Psoas muscle (tissue), 8 donors: ENCODE data around the gene SSTR3. TPM values are rescaled to one million over a fixed set of nuclear protein-coding genes. Genes with fewer than 3 reads are reported as not detected.

Source experiments
- ATAC-seq, 4 donors: fragments of 200-7000 bp; cut with Tn5 transposase; one replicate each; pipeline ENCODE4 v1.9.1; 2020; ENCODE audit warnings: moderate library complexity in 3 of 4, mild to moderate bottlenecking in 2 of 4
- DNase-seq, 2 donors: peaks; one replicate each; pipeline ENCODE4 v3.0.0-alpha.2; 2020
- H3K27ac ChIP-seq: fragments of 200-600 bp; one replicate; pipeline ENCODE4 v1.8.0; 2022
- H3K27me3 ChIP-seq, 3 donors: fragments of 200-600 bp in 1 of 3; one replicate each; pipeline versions ENCODE4 v1.6.1 to v1.8.0; 2013 to 2022; ENCODE audit warnings: low read length in 2 of 3, mild to moderate bottlenecking in 2 of 3, moderate library complexity in 1 of 3; ENCODE audit not compliant: insufficient read depth in 3 of 3
- H3K36me3 ChIP-seq, 2 donors: fragments of 200-600 bp in 1 of 2; one replicate each; pipeline versions ENCODE4 v1.6.1 to v1.8.0; 2013 to 2022; ENCODE audit warnings: low read depth in 1 of 2, mild to moderate bottlenecking in 1 of 2, moderate library complexity in 1 of 2; ENCODE audit not compliant: insufficient read depth in 1 of 2
- H3K4me1 ChIP-seq: fragments of 200-600 bp; one replicate; pipeline ENCODE4 v1.8.0; 2022
- H3K4me3 ChIP-seq: fragments of 200-600 bp; one replicate; pipeline ENCODE4 v1.8.0; 2022; ENCODE audit warnings: mild to moderate bottlenecking
- H3K9me3 ChIP-seq: fragments of 200-600 bp; one replicate; pipeline ENCODE4 v1.8.0; 2022
- WGBS, 3 donors: extraction: QIAGEN DNeasy Blood & Tissue Kit; methylation state at CpG; one replicate each; pipeline versions ENCODE4 v1.1.6 to v1.1.7; 2013; 5-methylcytosine and 5-hydroxymethylcytosine counted together
- intact Hi-C, 2 donors: fragments of 100-400 bp; cut with DNase I; formaldehyde crosslinking; loops; one replicate each; pipeline versions ENCODE4 v1.11.0 to v1.14.2; 2022
- polyA plus RNA-seq, 3 donors: library from polyadenylated mRNA; stranded (reverse); fragments of 200-250 nt; gene quantifications; one replicate each; pipeline ENCODE4 v1.2.3, GENCODE V29; 2013
- total RNA-seq, 4 donors: library from RNA; stranded (reverse); fragmentation: NEBNext Ultra II Directional in 2 of 4; extraction: Animal tissue kit (Norgen Biotek cat#: 25700) in 2 of 4; gene quantifications; one replicate each; pipeline versions ENCODE4 v1.2.1 to v1.2.4, GENCODE V29; 2021 to 2023
- TF ChIP-seq, protein P1 (sequence below): fragments of 200-600 bp; IDR thresholded peaks from one replicate; pipeline ENCODE4 v1.8.0; 2022; ENCODE audit warnings: antibody characterized with exemption
- donor health status: healthy with polysubstance abuse.
- donor health status: DM: no; HTN: no; CAD: no; lungs with moderate emphysema.
- donor health status: Bipolar disorder and iron deficiency.
- donor health status: healthy.
- donor health status: DM: yes; HTN: yes; CAD: no.
- donor health status: DM: no; HTN: no; CAD: no.
- donor health status: DM: no; HTN: no; CAD: no.
- donor health status: DM: yes; HTN: yes; CAD: no.

SSTR3 gene
- total and polyA plus RNA-seq, 7 donors, result 0.01 TPM; not detected in 6

DNA sequence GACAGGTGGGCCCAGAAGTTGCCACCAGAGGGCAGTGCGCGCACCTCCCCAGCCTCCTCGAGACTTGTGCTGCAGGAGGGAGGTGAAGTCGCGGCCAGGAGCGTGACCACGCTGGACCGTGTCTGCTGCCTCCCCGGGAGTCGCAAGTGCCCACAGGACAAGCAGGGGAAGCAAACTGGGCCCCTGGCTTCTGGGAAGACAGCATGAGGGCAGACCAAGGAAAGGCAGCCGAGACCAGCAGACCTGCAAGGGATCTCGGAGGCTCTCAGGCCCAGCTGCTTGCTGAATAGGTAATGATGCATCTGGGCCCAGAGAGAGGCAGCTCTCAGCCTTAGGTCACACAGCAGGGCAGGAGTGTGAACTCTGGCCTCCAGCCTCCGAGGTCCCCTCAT is 45.6 kb downstream of the SSTR3 start:
- DNase-seq, result peak; percentile 87 to 94
- TF ChIP-seq, protein P1, sequence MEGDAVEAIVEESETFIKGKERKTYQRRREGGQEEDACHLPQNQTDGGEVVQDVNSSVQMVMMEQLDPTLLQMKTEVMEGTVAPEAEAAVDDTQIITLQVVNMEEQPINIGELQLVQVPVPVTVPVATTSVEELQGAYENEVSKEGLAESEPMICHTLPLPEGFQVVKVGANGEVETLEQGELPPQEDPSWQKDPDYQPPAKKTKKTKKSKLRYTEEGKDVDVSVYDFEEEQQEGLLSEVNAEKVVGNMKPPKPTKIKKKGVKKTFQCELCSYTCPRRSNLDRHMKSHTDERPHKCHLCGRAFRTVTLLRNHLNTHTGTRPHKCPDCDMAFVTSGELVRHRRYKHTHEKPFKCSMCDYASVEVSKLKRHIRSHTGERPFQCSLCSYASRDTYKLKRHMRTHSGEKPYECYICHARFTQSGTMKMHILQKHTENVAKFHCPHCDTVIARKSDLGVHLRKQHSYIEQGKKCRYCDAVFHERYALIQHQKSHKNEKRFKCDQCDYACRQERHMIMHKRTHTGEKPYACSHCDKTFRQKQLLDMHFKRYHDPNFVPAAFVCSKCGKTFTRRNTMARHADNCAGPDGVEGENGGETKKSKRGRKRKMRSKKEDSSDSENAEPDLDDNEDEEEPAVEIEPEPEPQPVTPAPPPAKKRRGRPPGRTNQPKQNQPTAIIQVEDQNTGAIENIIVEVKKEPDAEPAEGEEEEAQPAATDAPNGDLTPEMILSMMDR, result peak; percentile 89
- peaks cover 0 to 3% (median 2%) of the 10 kb centered on the region in 3 donors for H3K27me3 ChIP-seq
- peak overlapping the region; percentile 5 for H3K4me3 ChIP-seq
- ATAC-seq, result peak; percentile 92 to 99 (median 97)
- H3K36me3 ChIP-seq, result no peaks in the 10 kb centered on the region
- peaks cover 11% of the 10 kb centered on the region for H3K4me1 ChIP-seq
- 15 to 18% (median 16%) methylated on average over 13 of the region's 13 CpGs for WGBS, 3 donors
- H3K9me3 ChIP-seq, result no peaks in the 10 kb centered on the region
- intact Hi-C loops, result loop anchor here in 1 of 2 donors (1.0 kb wide), 1 partner anchor 32 kb away; no protein-coding TSS in a partner anchor
- H3K27ac ChIP-seq, result peak overlapping the region; percentile 3

DNA sequence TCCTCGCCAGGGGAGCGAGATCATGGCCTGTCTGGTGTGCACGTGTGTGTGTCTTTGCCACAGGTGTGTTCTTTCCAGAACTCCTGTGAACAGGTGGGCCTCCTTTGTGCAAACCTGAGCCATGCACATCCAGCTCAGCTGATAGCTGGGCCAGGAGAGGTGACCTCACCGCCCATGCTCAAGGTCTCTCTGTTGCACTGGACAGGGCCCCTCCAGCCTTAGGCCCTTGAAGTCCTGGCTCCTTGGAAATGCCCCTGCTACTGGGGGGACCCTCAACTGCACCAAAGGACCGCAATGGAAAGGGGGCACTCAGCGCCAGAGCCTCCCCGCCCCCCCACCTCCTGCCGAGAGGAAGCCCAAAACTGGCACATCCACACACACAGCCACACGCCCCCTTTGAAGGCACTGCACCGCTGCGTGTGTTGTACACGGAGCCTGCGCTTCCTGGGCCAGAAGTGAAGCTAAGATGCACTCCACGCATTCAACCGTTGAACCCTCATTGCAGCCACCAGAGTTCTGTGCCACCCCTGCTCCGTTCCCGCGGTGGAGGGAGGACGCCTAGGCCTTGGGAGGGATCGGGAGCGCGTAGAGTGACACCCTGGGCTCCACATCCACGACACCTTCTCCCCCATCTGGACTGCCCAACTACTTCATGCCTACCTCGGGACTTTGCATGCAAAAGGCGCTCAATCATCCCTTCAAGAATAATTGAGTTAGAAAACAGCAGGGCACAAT is 46.2 kb downstream of the SSTR3 start:
- 61 to 68% (median 63%) methylated on average over 25 of the region's 25 CpGs for WGBS, 3 donors
- peak in 1 of 2 donors; percentile 47 for DNase-seq
- Histone ChIP-seq H3K4me1 (peaks cover 11% of the 10 kb centered on the region), H3K27me3 (peaks cover 0 to 6% (median 0%) of the 10 kb centered on the region in 3 donors), H3K27ac (no peak overlapping the region), H3K36me3 (no peaks in the 10 kb centered on the region), H3K4me3 (no peak overlapping the region), H3K9me3 (no peaks in the 10 kb centered on the region)
- TF ChIP-seq, protein P1, result no peak
- ATAC-seq, result peak in 1 of 4 donors; percentile 16
- intact Hi-C loops, result loop anchor here in 1 of 2 donors (1.0 kb wide), 1 partner anchor 32 kb away; no protein-coding TSS in a partner anchor

DNA sequence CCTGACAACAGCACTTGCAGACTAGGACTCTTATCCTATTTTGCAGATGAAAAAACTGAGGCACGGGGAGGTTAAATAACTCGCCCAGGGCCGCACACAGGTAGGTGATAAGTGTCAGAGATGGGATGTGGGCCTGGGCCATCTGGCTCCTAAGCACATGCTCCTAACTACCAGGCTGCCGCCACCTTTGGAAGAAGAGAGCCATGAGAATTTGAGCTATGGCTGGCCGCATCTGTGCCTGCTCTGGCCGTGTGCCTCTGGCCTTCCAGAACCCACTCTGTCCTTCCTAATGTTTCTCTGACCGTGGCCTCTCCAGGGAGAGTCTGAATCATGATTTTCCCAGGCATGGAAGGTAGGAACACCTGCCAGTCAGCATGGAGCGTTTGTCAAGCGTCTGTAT is 47.2 kb downstream of the SSTR3 start:
- H3K9me3 ChIP-seq, result no peaks in the 10 kb centered on the region
- H3K27me3 ChIP-seq, result peaks cover 0 to 6% (median 0%) of the 10 kb centered on the region in 3 donors
- 45 to 57% (median 57%) methylated on average over 9 of the region's 9 CpGs for WGBS, 3 donors
- DNase-seq, result peak in 1 of 2 donors; percentile 19
- peaks cover 11% of the 10 kb centered on the region for H3K4me1 ChIP-seq
- TF ChIP-seq, protein P1, result no peak
- H3K27ac ChIP-seq, result no peak overlapping the region
- intact Hi-C loops, result no loop called here
- ATAC-seq, result no peak
- no peak overlapping the region for H3K4me3 ChIP-seq
- H3K36me3 ChIP-seq, result no peaks in the 10 kb centered on the region

DNA sequence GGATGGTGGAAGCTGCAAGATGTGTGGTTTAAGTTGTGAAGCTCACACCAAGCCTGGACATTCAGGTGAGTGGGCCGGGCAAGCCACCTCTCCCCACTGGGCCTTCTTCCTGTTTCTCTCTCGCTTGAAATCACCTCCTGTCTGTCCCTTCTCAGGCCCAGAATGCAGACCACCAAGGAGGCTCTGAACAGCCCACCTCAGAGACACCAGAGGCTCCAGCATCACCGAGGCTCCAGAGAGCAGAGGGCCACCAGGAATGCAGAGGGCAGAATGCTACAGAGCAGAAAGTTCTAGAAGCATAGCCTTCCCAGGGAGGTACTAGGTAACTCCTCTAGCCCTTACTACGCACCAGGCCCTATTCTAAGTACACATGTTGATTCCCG is 47.8 kb downstream of the SSTR3 start:
- no peaks in the 10 kb centered on the region for H3K36me3 ChIP-seq

More for the DNA sequence above, 47.8 kb downstream of the SSTR3 start:
- ATAC-seq, result no peak
- Histone ChIP-seq H3K9me3 (no peaks in the 10 kb centered on the region), H3K27me3 (peaks cover 0 to 6% (median 1%) of the 10 kb centered on the region in 3 donors), H3K4me3 (no peak overlapping the region), H3K4me1 (peaks cover 11% of the 10 kb centered on the region), H3K27ac (no peak overlapping the region)
- WGBS, 3 donors, result 67 to 90% (median 82%) methylated on average over 4 to 5 of the region's 5 CpGs
- TF ChIP-seq, protein P1, result no peak
- intact Hi-C loops, result no loop called here
- DNase-seq, result no peak
